ENCODE results near the gene POU4F2. TPM values are rescaled to one million over a fixed set of nuclear protein-coding genes. Genes with fewer than 3 reads are reported as not detected.

The POU4F2 gene
- total RNA-seq, 1 experiment from 2014 or later, result not detected

DNA sequence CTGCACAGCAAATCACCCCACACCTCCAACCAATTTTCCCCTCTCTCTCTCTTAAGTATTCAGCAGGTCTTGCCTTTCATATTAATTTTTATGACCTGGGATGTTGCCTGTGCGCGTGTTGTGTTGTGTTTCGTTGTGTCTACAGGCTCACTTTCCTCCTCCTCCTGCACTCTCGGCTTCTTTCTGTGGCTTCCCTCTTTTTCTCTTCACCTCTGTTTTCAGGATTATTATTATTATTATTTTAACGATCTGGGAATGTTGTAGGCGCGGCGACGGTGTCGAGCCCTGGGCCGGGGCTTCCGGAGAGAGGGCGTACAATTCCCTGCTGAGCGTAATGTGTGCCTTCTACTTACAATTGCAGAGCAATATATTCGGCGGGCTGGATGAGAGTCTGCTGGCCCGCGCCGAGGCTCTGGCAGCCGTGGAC is 826 bp downstream of the POU4F2 start:
- H3K79me1 ChIP-seq (ENCODE audit: insufficient read depth, low read depth, low read length, poor library complexity, severe bottlenecking), result no peaks in the 10 kb centered on the region
- no peak overlapping the region; the same call in 1 of the 2 replicates for H3K14ac ChIP-seq (ENCODE audit: insufficient read depth, low read length)
- H3K36me3 Mint-ChIP-seq (ENCODE audit: insufficient read depth in 1 of 3, low read depth in 3 of 3), result no peaks in the 10 kb centered on the region; a peak in 1 of 7 replicates
- no peak overlapping the region for H2BK5ac ChIP-seq (ENCODE audit: insufficient read length, low read length)
- peaks cover 72% of the 10 kb centered on the region for H3K27me3 ChIP-seq (ENCODE audit: insufficient read depth, low read length)
- no peak overlapping the region for H4K8ac ChIP-seq (replicated peaks; ENCODE audit: insufficient read length, low read depth, low read length)
- no peak overlapping the region for H3K23ac ChIP-seq (ENCODE audit: insufficient read length, low read depth, low read length)
- H3T11ph ChIP-seq (ENCODE audit: low read length), result no peak overlapping the region
- H3K4ac ChIP-seq (ENCODE audit: low read depth, low read length), result no peak overlapping the region
- H2AFZ ChIP-seq (ENCODE audit: low read length), result no peak overlapping the region
- H2BK120ac ChIP-seq (ENCODE audit: low read depth, low read length, poor library complexity, severe bottlenecking), result no peak overlapping the region
- no peaks in the 10 kb centered on the region for H3K79me2 ChIP-seq (ENCODE audit: insufficient read depth, low read length)
- DNase-seq, result no peak
- peaks cover 7 to 12% of the 10 kb centered on the region in 2 experiments; a peak in 4 of 5 replicates for H3K9me3 Mint-ChIP-seq
- peaks cover 24 to 40% of the 10 kb centered on the region in 2 experiments for H3K4me1 Mint-ChIP-seq
- no peak overlapping the region for H3K27ac ChIP-seq (ENCODE audit: insufficient read length, low read depth, low read length)
- H3K18ac ChIP-seq (ENCODE audit: insufficient read length, low read depth, low read length), result no peak overlapping the region
- H3K27me3 Mint-ChIP-seq (ENCODE audit: low read depth), result peaks cover 100% of the 10 kb centered on the region
- H4K20me1 ChIP-seq (ENCODE audit: control insufficient read depth, insufficient read depth, insufficient read length), result peaks cover 5% of the 10 kb centered on the region
- peaks cover 7% of the 10 kb centered on the region for H3K23me2 ChIP-seq (ENCODE audit: insufficient read length, low read depth, low read length, poor library complexity, severe bottlenecking)
- H3K9ac ChIP-seq (ENCODE audit: extremely low read depth, insufficient read length, low read length), result no peak overlapping the region
- H3K4me1 ChIP-seq (ENCODE audit: insufficient read depth, low read length), result no peaks in the 10 kb centered on the region
- no peak overlapping the region for H3K27ac Mint-ChIP-seq
- H4K91ac ChIP-seq (ENCODE audit: insufficient read length, low read depth, low read length), result no peak overlapping the region
- H3K4me2 ChIP-seq (ENCODE audit: insufficient read depth, insufficient read length, low read length), result peak overlapping the region; percentile 42
- WGBS (ENCODE audit: extremely low coverage, insufficient read length, low lambda C conversion rate), result no CpG with 5 or more reads among the region's 20 CpGs
- no peak overlapping the region for H2AK5ac ChIP-seq (ENCODE audit: insufficient read length, low read length)
- H2BK12ac ChIP-seq (ENCODE audit: insufficient read length, low read depth, low read length), result no peak overlapping the region
- no peak overlapping the region for H4K5ac ChIP-seq (ENCODE audit: insufficient read length, low read depth, low read length)
- H2BK20ac ChIP-seq (ENCODE audit: low read depth, low read length, poor library complexity, severe bottlenecking), result no peak overlapping the region
- peak overlapping the region; percentile 44 to 80 for H3K4me3 Mint-ChIP-seq
- no peak overlapping the region for H3K56ac ChIP-seq (ENCODE audit: insufficient read length, low read depth, low read length)
- TF ChIP-seq, protein P1, sequence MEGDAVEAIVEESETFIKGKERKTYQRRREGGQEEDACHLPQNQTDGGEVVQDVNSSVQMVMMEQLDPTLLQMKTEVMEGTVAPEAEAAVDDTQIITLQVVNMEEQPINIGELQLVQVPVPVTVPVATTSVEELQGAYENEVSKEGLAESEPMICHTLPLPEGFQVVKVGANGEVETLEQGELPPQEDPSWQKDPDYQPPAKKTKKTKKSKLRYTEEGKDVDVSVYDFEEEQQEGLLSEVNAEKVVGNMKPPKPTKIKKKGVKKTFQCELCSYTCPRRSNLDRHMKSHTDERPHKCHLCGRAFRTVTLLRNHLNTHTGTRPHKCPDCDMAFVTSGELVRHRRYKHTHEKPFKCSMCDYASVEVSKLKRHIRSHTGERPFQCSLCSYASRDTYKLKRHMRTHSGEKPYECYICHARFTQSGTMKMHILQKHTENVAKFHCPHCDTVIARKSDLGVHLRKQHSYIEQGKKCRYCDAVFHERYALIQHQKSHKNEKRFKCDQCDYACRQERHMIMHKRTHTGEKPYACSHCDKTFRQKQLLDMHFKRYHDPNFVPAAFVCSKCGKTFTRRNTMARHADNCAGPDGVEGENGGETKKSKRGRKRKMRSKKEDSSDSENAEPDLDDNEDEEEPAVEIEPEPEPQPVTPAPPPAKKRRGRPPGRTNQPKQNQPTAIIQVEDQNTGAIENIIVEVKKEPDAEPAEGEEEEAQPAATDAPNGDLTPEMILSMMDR (conservative IDR thresholded peaks at IDR 0.05), result no peak
- no peaks in the 10 kb centered on the region for H3K9me3 ChIP-seq (ENCODE audit: control insufficient read depth, low read depth, low read length)
- no peak overlapping the region for H2BK15ac ChIP-seq (ENCODE audit: low read depth, low read length)
